DND-41 (cell line): ENCODE results near the gene NBEAL2.

Experiments used
- ATAC-seq: fragments of 200-7000 bp; cut with Tn5 transposase; 3 replicates; pipeline ENCODE4 v1.9.1; 2021; ENCODE audit warnings: low read depth; ENCODE audit not compliant: insufficient read depth
- DNase-seq: peaks from one replicate; pipeline ENCODE4 v3.0.0-alpha.2; 2020
- H2AFZ ChIP-seq: 2 replicates; pipeline ENCODE4 v1.6.0; 2012; ENCODE audit warnings: low read depth, low read length
- H3K27ac ChIP-seq: 2 replicates; pipeline ENCODE4 v1.5.1; 2012; ENCODE audit warnings: low read length, inconsistent platforms
- H3K27me3 ChIP-seq: fragments of 200-600 bp; sonication (generic); 2 replicates; pipeline ENCODE4 v1.6.0; 2012; ENCODE audit warnings: low read length, mild to moderate bottlenecking, inconsistent platforms; ENCODE audit not compliant: insufficient read depth, poor library complexity
- H3K36me3 ChIP-seq: 2 replicates; pipeline ENCODE4 v1.5.1; 2012; ENCODE audit warnings: low read length, inconsistent platforms; ENCODE audit not compliant: insufficient read depth
- H3K4me1 ChIP-seq: 2 replicates; pipeline ENCODE4 v1.5.1; 2012; ENCODE audit warnings: mild to moderate bottlenecking, low read length; ENCODE audit not compliant: insufficient read depth
- H3K4me2 ChIP-seq: 2 replicates; pipeline ENCODE4 v1.6.0; 2012; ENCODE audit warnings: mild to moderate bottlenecking, moderate library complexity, low read length, inconsistent platforms; ENCODE audit not compliant: insufficient read depth
- H3K4me3 ChIP-seq, 2 experiments: fragments of 200-600 bp in 1 of 2; shearing (Covaris generic) in 1 of 2; 2 replicates each; pipeline ENCODE4 v1.5.1; 2012 to 2016; ENCODE audit warnings: inconsistent platforms in 2 of 2, low read length in 2 of 2, mild to moderate bottlenecking in 2 of 2, low read depth in 1 of 2, moderate library complexity in 1 of 2
- H3K79me2 ChIP-seq: 2 replicates; pipeline ENCODE4 v1.6.0; 2012; ENCODE audit warnings: low read length, inconsistent platforms; ENCODE audit not compliant: insufficient read depth
- H3K9ac ChIP-seq: 2 replicates; pipeline ENCODE4 v1.6.0; 2012; ENCODE audit warnings: low read depth, mild to moderate bottlenecking, inconsistent platforms, low read length, moderate library complexity
- H3K9me3 ChIP-seq: 2 replicates; pipeline ENCODE4 v1.5.1; 2012; ENCODE audit warnings: low read length, moderate library complexity, mild to moderate bottlenecking, inconsistent platforms; ENCODE audit not compliant: insufficient read depth, severe bottlenecking
- H4K20me1 ChIP-seq: 2 replicates; pipeline ENCODE4 v1.6.0; 2012; ENCODE audit warnings: low read length; ENCODE audit not compliant: insufficient read depth
- EZH2 ChIP-seq: IDR thresholded peaks from 3 replicates; pipeline ENCODE4 v1.6.1; 2012; ENCODE audit warnings: borderline replicate concordance, low read depth, mild to moderate bottlenecking, moderate library complexity, low read length, inconsistent platforms; ENCODE audit not compliant: severe bottlenecking
- TF ChIP-seq, protein P1 (sequence below): IDR thresholded peaks from 2 replicates; pipeline ENCODE4 v1.5.1; 2012; ENCODE audit warnings: borderline replicate concordance, low read length, moderate library complexity, mild to moderate bottlenecking; ENCODE audit not compliant: poor library complexity, severe bottlenecking; ENCODE audit errors: extremely low read depth

NBEAL2 gene

GRCh38 chr3:46934072-46934471, 45.4 kb upstream of the NBEAL2 start:
- TF ChIP-seq EZH2, result no peak
- TF ChIP-seq, protein P1, sequence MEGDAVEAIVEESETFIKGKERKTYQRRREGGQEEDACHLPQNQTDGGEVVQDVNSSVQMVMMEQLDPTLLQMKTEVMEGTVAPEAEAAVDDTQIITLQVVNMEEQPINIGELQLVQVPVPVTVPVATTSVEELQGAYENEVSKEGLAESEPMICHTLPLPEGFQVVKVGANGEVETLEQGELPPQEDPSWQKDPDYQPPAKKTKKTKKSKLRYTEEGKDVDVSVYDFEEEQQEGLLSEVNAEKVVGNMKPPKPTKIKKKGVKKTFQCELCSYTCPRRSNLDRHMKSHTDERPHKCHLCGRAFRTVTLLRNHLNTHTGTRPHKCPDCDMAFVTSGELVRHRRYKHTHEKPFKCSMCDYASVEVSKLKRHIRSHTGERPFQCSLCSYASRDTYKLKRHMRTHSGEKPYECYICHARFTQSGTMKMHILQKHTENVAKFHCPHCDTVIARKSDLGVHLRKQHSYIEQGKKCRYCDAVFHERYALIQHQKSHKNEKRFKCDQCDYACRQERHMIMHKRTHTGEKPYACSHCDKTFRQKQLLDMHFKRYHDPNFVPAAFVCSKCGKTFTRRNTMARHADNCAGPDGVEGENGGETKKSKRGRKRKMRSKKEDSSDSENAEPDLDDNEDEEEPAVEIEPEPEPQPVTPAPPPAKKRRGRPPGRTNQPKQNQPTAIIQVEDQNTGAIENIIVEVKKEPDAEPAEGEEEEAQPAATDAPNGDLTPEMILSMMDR, result no peak
- H3K36me3 ChIP-seq, result peaks cover 80% of the 10 kb centered on the region
- peaks cover 96% of the 10 kb centered on the region for H3K79me2 ChIP-seq
- ATAC-seq, result no peak
- no peak overlapping the region for H3K4me2 ChIP-seq
- no peaks in the 10 kb centered on the region for H3K4me1 ChIP-seq
- peaks cover 85% of the 10 kb centered on the region for H4K20me1 ChIP-seq
- H3K9me3 ChIP-seq, result no peaks in the 10 kb centered on the region
- no peaks in the 10 kb centered on the region for H3K27me3 ChIP-seq
- no peak overlapping the region for H3K9ac ChIP-seq
- no peak overlapping the region for H3K27ac ChIP-seq
- no peak overlapping the region for H3K4me3 ChIP-seq
- no peak overlapping the region for H2AFZ ChIP-seq
- no peak for DNase-seq

- no peak for TF ChIP-seq EZH2
- TF ChIP-seq, protein P1, result no peak
- Histone ChIP-seq H3K4me1 (no peaks in the 10 kb centered on the region), H3K27ac (no peak overlapping the region), H3K4me3 (no peak overlapping the region), H3K36me3 (peaks cover 81% of the 10 kb centered on the region), H3K79me2 (peaks cover 97% of the 10 kb centered on the region), H3K9me3 (no peaks in the 10 kb centered on the region), H3K4me2 (no peak overlapping the region), H4K20me1 (peaks cover 88% of the 10 kb centered on the region), H2AFZ (no peak overlapping the region), H3K9ac (no peak overlapping the region), H3K27me3 (no peaks in the 10 kb centered on the region)
- ATAC-seq (no peak), DNase-seq (no peak)
Observed at GRCh38 chr3:46934498-46935167, 44.8 kb upstream of the NBEAL2 start.

GRCh38 chr3:46935168-46935858, 44.2 kb upstream of the NBEAL2 start:
- DNase-seq, result no peak
- H3K27ac ChIP-seq, result no peak overlapping the region
- H3K36me3 ChIP-seq, result peaks cover 85% of the 10 kb centered on the region
- H4K20me1 ChIP-seq, result peaks cover 92% of the 10 kb centered on the region
- no peak for ATAC-seq
- TF ChIP-seq, protein P1, result no peak
- no peak for TF ChIP-seq EZH2
- no peak overlapping the region for H3K9ac ChIP-seq
- peaks cover 99% of the 10 kb centered on the region for H3K79me2 ChIP-seq
- no peak overlapping the region for H3K4me2 ChIP-seq
- H3K4me3 ChIP-seq, result no peak overlapping the region
- H3K27me3 ChIP-seq, result no peaks in the 10 kb centered on the region
- H3K9me3 ChIP-seq, result no peaks in the 10 kb centered on the region
- H2AFZ ChIP-seq, result no peak overlapping the region
- no peaks in the 10 kb centered on the region for H3K4me1 ChIP-seq
